ENCODE data around the gene RASSF10.

Gene RASSF10

DNA sequence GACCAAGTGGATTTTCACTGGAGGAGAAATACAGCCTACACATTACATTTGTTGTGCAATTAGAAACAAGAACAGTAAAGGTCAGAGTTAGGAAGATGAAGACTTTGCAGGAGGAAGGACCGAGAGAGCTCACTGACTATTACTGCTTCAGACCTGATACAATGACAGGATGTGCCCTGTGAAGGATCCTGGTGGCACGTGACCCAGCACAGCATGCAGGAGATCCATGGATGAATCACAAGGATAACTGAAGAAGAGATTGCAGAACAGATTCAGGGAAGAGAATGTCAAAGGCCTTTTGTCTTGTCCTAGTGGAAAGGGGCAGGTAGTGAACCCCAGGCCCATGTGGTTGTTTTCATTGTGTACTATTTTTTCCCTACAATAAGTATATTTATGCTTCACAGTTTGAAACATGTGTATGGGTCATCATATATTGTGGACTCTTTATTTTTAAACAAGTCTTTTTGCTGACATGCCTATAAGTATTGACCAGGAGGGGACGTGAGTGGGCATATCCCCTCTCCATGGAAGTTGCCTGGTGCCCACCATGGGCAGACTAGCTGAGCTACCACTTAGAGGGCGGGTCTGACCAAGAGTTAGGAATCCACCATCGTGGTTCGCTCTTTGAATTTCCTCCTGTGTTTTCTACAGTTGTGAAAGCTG, 44.3 kb downstream of the RASSF10 start:
- no peak for DNase-seq (ENCODE audit: low read depth in 1 of 2, low spot score in 1 of 2)
- H3K27me3 ChIP-seq (ENCODE audit: insufficient read depth, poor library complexity, severe bottlenecking), result no peaks in the 10 kb centered on the region
- H3K27ac ChIP-seq (replicated peaks), result no peak overlapping the region

DNA sequence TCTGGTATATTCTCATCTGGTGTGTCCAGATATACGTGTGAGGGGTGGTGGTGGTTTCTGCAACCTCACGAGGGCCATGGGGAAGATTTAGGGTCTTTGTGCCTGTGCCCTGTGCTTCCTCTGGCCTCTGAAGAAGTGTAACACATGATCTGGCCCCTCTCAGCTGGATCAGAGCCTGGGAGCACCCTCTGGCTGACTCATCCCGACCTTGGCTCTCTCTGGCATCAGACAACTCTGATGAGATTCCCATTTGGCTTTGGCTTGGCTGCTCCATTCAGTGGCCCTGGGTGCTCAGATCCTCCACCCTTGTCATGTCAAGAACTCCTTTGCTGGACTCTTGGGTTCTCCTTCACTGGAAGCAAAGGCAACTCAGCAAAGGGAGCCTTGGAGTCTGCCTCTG, 45.2 kb downstream of the RASSF10 start:
- H3K27ac ChIP-seq (replicated peaks), result no peak overlapping the region
- H3K4me3 ChIP-seq (replicated peaks; ENCODE audit: insufficient read depth, low read length), result no peak overlapping the region
- H3K27me3 ChIP-seq (ENCODE audit: insufficient read depth, poor library complexity, severe bottlenecking), result no peaks in the 10 kb centered on the region
- no peak for DNase-seq (ENCODE audit: low read depth in 1 of 2, low spot score in 1 of 2)
- TF ChIP-seq POLR2AphosphoS5 (IDR thresholded peaks at IDR 0.05; ENCODE audit: low read depth) (no peak), SPI1 (IDR thresholded peaks at IDR 0.05; ENCODE audit: borderline replicate concordance, low read depth) (no peak), GABPA (IDR thresholded peaks at IDR 0.05; ENCODE audit: low read depth) (no peak)
- TF ChIP-seq, protein P1, sequence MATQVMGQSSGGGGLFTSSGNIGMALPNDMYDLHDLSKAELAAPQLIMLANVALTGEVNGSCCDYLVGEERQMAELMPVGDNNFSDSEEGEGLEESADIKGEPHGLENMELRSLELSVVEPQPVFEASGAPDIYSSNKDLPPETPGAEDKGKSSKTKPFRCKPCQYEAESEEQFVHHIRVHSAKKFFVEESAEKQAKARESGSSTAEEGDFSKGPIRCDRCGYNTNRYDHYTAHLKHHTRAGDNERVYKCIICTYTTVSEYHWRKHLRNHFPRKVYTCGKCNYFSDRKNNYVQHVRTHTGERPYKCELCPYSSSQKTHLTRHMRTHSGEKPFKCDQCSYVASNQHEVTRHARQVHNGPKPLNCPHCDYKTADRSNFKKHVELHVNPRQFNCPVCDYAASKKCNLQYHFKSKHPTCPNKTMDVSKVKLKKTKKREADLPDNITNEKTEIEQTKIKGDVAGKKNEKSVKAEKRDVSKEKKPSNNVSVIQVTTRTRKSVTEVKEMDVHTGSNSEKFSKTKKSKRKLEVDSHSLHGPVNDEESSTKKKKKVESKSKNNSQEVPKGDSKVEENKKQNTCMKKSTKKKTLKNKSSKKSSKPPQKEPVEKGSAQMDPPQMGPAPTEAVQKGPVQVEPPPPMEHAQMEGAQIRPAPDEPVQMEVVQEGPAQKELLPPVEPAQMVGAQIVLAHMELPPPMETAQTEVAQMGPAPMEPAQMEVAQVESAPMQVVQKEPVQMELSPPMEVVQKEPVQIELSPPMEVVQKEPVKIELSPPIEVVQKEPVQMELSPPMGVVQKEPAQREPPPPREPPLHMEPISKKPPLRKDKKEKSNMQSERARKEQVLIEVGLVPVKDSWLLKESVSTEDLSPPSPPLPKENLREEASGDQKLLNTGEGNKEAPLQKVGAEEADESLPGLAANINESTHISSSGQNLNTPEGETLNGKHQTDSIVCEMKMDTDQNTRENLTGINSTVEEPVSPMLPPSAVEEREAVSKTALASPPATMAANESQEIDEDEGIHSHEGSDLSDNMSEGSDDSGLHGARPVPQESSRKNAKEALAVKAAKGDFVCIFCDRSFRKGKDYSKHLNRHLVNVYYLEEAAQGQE (IDR thresholded peaks at IDR 0.05; ENCODE audit: insufficient replicate concordance, low read depth), result no peak
- TF ChIP-seq, protein P2, sequence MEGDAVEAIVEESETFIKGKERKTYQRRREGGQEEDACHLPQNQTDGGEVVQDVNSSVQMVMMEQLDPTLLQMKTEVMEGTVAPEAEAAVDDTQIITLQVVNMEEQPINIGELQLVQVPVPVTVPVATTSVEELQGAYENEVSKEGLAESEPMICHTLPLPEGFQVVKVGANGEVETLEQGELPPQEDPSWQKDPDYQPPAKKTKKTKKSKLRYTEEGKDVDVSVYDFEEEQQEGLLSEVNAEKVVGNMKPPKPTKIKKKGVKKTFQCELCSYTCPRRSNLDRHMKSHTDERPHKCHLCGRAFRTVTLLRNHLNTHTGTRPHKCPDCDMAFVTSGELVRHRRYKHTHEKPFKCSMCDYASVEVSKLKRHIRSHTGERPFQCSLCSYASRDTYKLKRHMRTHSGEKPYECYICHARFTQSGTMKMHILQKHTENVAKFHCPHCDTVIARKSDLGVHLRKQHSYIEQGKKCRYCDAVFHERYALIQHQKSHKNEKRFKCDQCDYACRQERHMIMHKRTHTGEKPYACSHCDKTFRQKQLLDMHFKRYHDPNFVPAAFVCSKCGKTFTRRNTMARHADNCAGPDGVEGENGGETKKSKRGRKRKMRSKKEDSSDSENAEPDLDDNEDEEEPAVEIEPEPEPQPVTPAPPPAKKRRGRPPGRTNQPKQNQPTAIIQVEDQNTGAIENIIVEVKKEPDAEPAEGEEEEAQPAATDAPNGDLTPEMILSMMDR (IDR thresholded peaks at IDR 0.05; ENCODE audit: insufficient read depth, low read length), result no peak

More for the DNA sequence above, 44.3 kb downstream of the RASSF10 start:
- TF ChIP-seq SPI1 (IDR thresholded peaks at IDR 0.05; ENCODE audit: borderline replicate concordance, low read depth) (no peak), POLR2AphosphoS5 (IDR thresholded peaks at IDR 0.05; ENCODE audit: low read depth) (no peak), GABPA (IDR thresholded peaks at IDR 0.05; ENCODE audit: low read depth) (no peak)
- TF ChIP-seq, protein P2 (IDR thresholded peaks at IDR 0.05; ENCODE audit: insufficient read depth, low read length), result no peak
- TF ChIP-seq, protein P1 (IDR thresholded peaks at IDR 0.05; ENCODE audit: insufficient replicate concordance, low read depth), result no peak
- no peak overlapping the region for H3K4me3 ChIP-seq (replicated peaks; ENCODE audit: insufficient read depth, low read length)

DNA sequence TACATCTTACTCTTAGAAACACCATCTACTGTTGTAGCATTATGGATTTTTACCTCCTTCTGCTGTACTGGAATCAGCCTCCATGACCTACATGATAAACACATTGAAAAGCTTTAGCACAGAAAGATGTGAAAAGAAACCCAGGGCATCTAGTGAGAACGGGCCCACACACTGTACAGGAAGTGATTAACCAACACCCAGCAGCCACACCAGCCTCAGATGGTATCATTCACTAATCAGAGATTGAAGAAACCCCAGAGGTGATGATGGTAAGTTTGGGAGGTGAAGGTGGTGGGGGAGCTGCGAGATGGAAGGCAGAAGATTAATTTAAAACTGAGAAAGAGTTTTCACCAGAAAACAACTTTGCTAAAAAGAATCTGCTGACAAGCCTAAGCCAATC, 46.1 kb downstream of the RASSF10 start:
- no peak overlapping the region for H3K4me3 ChIP-seq (replicated peaks; ENCODE audit: insufficient read depth, low read length)
- no peak for DNase-seq (ENCODE audit: low read depth in 1 of 2, low spot score in 1 of 2)
- no peaks in the 10 kb centered on the region for H3K27me3 ChIP-seq (ENCODE audit: insufficient read depth, poor library complexity, severe bottlenecking)
- no peak for TF ChIP-seq GABPA (IDR thresholded peaks at IDR 0.05; ENCODE audit: low read depth)
- no peak for TF ChIP-seq POLR2AphosphoS5 (IDR thresholded peaks at IDR 0.05; ENCODE audit: low read depth)
- H3K27ac ChIP-seq (replicated peaks), result no peak overlapping the region

DNA sequence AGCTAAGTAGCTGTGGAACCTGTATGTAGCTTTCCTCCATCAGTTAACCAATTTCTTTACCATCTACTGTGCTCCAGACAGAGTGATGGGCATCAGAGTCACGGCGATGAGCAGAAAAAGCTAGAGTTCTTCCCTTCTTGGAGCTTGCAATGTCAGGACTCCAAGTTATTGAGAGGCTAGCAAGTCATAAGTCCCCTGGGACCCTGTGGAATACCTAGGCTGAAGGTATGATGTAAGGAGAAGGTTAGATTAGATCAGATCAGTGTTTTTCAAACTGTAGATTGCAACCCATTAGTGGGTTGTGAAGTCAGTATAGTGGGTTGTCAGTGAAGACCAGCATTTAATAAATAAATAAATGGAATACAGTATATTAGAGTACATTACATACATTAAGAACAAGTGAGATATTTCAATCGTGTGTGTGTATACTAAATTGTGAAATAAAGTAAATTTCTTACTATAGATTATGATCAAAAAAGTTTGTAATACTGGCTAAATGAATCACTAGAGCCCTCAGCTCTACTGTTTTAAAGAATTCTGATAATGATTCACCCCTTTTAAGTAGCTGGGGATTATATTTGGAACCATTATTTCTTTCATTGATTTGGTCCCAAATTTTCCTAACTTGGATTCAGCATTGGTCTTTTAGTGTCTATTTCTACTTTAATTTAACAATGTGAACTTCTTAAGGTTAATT, 52.3 kb downstream of the RASSF10 start:
- TF ChIP-seq, protein P2 (IDR thresholded peaks at IDR 0.05; ENCODE audit: insufficient read depth, low read length), result no peak
- TF ChIP-seq SPI1 (IDR thresholded peaks at IDR 0.05; ENCODE audit: borderline replicate concordance, low read depth), result no peak
- TF ChIP-seq, protein P1 (IDR thresholded peaks at IDR 0.05; ENCODE audit: insufficient replicate concordance, low read depth), result no peak
- H3K27ac ChIP-seq (replicated peaks), result no peak overlapping the region
- DNase-seq (ENCODE audit: low read depth in 1 of 2, low spot score in 1 of 2), result no peak
- H3K27me3 ChIP-seq (ENCODE audit: insufficient read depth, poor library complexity, severe bottlenecking), result no peaks in the 10 kb centered on the region
- H3K4me3 ChIP-seq (replicated peaks; ENCODE audit: insufficient read depth, low read length), result no peak overlapping the region
